Stimulated activated CD4-positive, alpha-beta T cell treated with anti-CD3 and anti-CD28 coated beads, Interleukin-12 subunit alpha, Interleukin-12 subunit beta, amount 100 ng/mL, for 4 hours (primary cell): ENCODE measurements around the gene RCN1.
"Not testable (repeated sequence)": the region's sequence is repeated elsewhere in the genome, so short reads cannot be mapped to it uniquely, and the experiment has no call there.

Experiments
- DNase-seq: peaks from one replicate; pipeline ENCODE4 v3.0.0-alpha.2; 2020

RCN1 gene

GRCh38 chr11:32090545-32091370 lies at the start of gene RCN1:
Gene RCN1 (plus strand): TSS chr11:32091074. CDS start chr11:32091197, 123 bp downstream.
- peak; percentile 52 for DNase-seq

- DNase-seq: no peak
These were observed 47.1 kb upstream of the RCN1 start for GRCh38 chr11:32043737-32044136.

GRCh38 chr11:32044158-32044863 lies 46.6 kb upstream of the RCN1 start:
- DNase-seq: no peak

- DNase-seq: no peak
These were observed 45.4 kb upstream of the RCN1 start for GRCh38 chr11:32045456-32045855.

- DNase-seq: no peak
These were observed 40.6 kb upstream of the RCN1 start for GRCh38 chr11:32050264-32050663.

- peak; percentile 39 for DNase-seq
These were observed 38.7 kb upstream of the RCN1 start for GRCh38 chr11:32052215-32052614.

GRCh38 chr11:32053151-32053888 lies 37.6 kb upstream of the RCN1 start:
- DNase-seq: no peak

GRCh38 chr11:32055861-32056260 lies 35.0 kb upstream of the RCN1 start:
- DNase-seq: no peak

GRCh38 chr11:32056438-32056837 lies 34.4 kb upstream of the RCN1 start:
- DNase-seq: no peak

- no peak for DNase-seq
These were observed 31.0 kb upstream of the RCN1 start for GRCh38 chr11:32059686-32060462.

- no peak for DNase-seq
These were observed 28.3 kb upstream of the RCN1 start for GRCh38 chr11:32062540-32062939.

- DNase-seq: not testable (repeated sequence)
These were observed 27.8 kb upstream of the RCN1 start for GRCh38 chr11:32063031-32063430.

GRCh38 chr11:32065865-32066629 lies 24.8 kb upstream of the RCN1 start:
- DNase-seq: no peak

GRCh38 chr11:32068134-32068870 lies 22.6 kb upstream of the RCN1 start:
- DNase-seq: no peak

GRCh38 chr11:32069361-32070058 lies 21.4 kb upstream of the RCN1 start:
- DNase-seq: no peak

GRCh38 chr11:32070692-32071091 lies 20.2 kb upstream of the RCN1 start:
- DNase-seq: no peak

GRCh38 chr11:32071811-32072210 lies 19.1 kb upstream of the RCN1 start:
- no peak for DNase-seq

GRCh38 chr11:32072872-32073643 lies 17.8 kb upstream of the RCN1 start:
- DNase-seq: no peak

GRCh38 chr11:32073644-32074026 lies 17.2 kb upstream of the RCN1 start:
- no peak for DNase-seq

GRCh38 chr11:32079553-32079952 lies 11.3 kb upstream of the RCN1 start:
- DNase-seq: no peak
